H7 (cell line): ENCODE measurements around the gene TNS2. TPM values are rescaled to one million over a fixed set of nuclear protein-coding genes. Genes with fewer than 3 reads are reported as not detected.
A peak's percentile ranks its signal among the peaks of the same experiment; 100 is the strongest.

Experiments used
- DNase-seq: peaks from one replicate; pipeline ENCODE4 v3.0.0; 2012
- H3K27me3 ChIP-seq: 2 replicates; pipeline ENCODE4 v1.6.0; 2011; ENCODE audit warnings: mild to moderate bottlenecking, low read length; ENCODE audit not compliant: control insufficient read depth, insufficient read depth
- H3K36me3 ChIP-seq: replicated peaks from 2 replicates; pipeline ENCODE4 v1.5.1; 2011; ENCODE audit warnings: low read length; ENCODE audit not compliant: control insufficient read depth, insufficient read depth
- H3K4me3 ChIP-seq: 2 replicates; pipeline ENCODE4 v1.5.1; 2011; ENCODE audit warnings: low read depth, mild to moderate bottlenecking, control low read depth, low read length, moderate library complexity; ENCODE audit not compliant: insufficient read depth
- total RNA-seq: library from RNA; depleted of rRNA; stranded (reverse); fragments of >200 nt; shearing (Covaris generic); gene quantifications from 2 replicates; pipeline ENCODE4 v1.2.3, GENCODE V29; 2014

TNS2 gene
- total RNA-seq, 1 experiment from 2014 or later = 7.6 TPM

DNA sequence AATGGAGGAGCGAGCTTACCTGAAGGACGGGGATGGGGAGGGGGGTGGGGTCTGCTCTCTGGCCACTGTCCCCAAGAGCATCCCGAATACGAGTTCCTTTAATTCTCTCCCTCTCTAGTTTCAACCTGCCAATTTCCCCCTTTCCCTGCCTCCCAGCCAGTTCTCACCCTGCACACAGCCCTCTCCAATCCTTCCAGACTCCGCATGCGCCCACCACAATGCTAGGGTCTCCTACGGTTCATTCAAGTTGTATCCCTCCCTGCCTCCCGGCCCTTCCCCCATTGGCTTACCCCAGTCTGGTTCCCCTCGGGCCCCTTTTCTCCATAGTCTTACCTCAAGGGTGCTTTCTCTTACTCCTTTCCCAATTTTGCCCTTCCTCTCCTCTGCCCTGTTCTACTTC is 46.9 kb downstream of the TNS2 start:
- peak overlapping the region; percentile 81 for H3K4me3 ChIP-seq
- no peak for DNase-seq

DNA sequence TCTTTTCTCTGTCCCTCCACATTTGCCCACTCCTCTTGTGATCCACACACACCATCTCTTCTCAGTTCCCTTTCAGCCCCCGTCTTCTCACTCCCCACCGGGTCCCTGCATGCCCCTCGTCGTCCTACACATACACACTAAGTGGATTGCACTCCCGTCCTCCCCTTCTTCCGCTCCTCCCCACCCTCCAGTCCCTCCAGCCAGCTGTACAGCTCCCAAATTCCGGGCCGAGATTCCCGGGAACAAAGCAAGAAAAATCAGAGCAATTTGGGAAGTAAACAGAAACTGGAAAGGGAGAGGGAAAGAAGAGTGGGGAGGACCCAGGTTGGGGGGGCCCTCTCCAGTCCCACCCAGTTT is 47.3 kb downstream of the TNS2 start:
- peak; percentile 80 for DNase-seq
- Histone ChIP-seq H3K36me3 (no peaks in the 10 kb centered on the region), H3K27me3 (peaks cover 31% of the 10 kb centered on the region), H3K4me3 (peak overlapping the region; percentile 81)

More for the DNA sequence above, 46.9 kb downstream of the TNS2 start:
- no peaks in the 10 kb centered on the region for H3K36me3 ChIP-seq
- H3K27me3 ChIP-seq = peaks cover 31% of the 10 kb centered on the region

DNA sequence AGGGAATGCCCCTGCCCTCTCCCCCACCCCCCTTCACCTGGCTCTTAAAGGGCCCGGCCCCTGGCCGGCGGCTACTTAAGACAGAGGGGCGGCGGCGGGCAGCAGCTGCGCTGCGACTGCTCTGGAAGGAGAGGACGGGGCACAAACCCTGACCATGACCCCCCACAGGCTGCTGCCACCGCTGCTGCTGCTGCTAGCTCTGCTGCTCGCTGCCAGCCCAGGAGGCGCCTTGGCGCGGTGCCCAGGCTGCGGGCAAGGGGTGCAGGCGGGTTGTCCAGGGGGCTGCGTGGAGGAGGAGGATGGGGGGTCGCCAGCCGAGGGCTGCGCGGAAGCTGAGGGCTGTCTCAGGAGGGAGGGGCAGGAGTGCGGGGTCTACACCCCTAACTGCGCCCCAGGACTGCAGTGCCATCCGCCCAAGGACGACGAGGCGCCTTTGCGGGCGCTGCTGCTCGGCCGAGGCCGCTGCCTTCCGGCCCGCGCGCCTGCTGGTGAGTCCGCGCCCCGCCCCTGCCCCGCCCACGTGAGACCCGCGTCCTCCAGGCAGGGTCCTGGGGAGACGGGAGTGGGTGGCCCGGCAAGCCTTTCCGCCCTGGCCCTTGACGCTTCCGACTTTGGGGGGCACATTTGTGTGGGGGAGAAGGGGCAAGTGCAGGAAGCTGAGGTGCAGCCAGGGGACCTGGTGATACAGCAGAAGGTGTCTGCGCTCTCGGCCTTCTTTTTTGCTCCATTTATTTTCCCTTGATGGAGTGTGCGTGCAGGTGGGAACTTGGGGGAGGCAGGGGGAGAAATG is 47.9 kb downstream of the TNS2 start, which contains the start of gene IGFBP6:
Gene IGFBP6 (plus strand): TSS at position 104 of the 790 bp plus-strand sequence. CDS start 51 bp downstream, at position 155.
- DNase-seq = peak; percentile 84
- H3K36me3 ChIP-seq = no peaks in the 10 kb centered on the region
- peaks cover 31% of the 10 kb centered on the region for H3K27me3 ChIP-seq

GRCh38 chr12:53098354-53098981 is 48.6 kb downstream of the TNS2 start:
- Histone ChIP-seq H3K36me3 (no peaks in the 10 kb centered on the region), H3K4me3 (peak overlapping the region; percentile 81), H3K27me3 (peaks cover 29% of the 10 kb centered on the region)
- no peak for DNase-seq

More for the DNA sequence above, 47.9 kb downstream of the TNS2 start, which contains the start of gene IGFBP6:
- peak within 1 kb of the TSS; percentile 81 for H3K4me3 ChIP-seq

DNA sequence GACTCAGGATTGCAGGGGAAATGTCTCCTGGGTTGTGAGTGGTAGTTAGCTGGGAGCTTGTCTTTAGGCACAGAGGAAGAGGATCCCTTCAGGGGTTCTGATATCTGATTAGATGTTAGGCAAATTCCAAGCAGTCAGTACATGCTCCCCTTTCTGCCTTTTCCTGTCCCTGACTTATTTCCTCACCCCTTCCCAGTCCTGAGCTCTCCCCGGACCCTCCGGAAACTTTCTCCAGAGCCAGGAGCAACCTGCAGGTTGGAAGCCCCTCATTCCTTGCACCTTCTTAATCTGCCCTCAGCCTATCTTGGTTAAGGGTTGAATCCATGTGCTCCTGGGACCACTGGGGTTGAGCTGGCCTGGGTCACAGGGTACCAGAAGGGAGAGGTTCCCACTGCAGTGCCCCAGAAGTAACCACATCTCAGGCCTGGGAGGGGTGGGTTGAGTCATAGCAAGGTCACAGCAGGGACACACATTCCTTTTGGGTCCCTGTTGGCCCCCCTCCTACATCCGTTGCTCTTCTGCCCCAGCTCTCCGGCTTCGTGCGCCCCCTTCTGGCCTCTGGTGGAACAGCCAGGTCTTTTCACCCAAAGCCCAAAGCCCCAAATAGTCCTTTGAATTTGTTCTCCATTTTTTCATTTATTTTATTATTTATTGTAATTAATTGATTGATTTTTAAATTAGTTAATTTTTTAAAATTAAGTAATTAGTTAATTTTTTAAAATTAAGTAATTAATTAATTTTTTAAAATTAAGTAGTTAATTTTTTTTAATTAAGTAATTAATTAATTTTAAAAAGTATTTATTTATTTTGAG is 49.4 kb downstream of the TNS2 start:
- no peak overlapping the region; the same call in 1 of the 2 replicates for H3K4me3 ChIP-seq
- peak; percentile 92 for DNase-seq
- no peaks in the 10 kb centered on the region for H3K36me3 ChIP-seq
- H3K27me3 ChIP-seq = peaks cover 28% of the 10 kb centered on the region

- DNase-seq = peak; percentile 20
- Histone ChIP-seq H3K27me3 (peaks cover 28% of the 10 kb centered on the region), H3K4me3 (no peak overlapping the region), H3K36me3 (no peaks in the 10 kb centered on the region)
These were observed 50.7 kb downstream of the TNS2 start for GRCh38 chr12:53100466-53101151.

DNA sequence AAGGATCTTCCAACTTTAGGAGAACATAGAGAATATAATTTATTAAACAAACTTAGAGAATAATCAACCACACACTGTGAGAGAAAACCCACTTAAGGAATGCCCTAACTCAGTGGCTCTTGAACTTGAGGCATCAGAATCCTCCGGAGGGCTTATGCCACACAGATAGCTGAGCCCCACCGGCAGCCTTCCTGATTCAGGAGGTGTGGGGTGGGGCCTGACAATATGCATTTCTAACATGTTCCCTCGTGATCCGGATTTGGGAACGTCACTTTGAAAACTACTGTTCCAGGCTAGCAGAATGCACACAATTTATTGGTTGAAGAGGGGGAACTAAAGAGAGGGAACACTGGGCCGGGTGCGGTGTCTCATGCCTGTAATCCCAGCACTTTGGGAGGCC is 51.4 kb downstream of the TNS2 start:
- no peaks in the 10 kb centered on the region for H3K36me3 ChIP-seq
- no peak overlapping the region for H3K4me3 ChIP-seq
- H3K27me3 ChIP-seq = peaks cover 25% of the 10 kb centered on the region
- peak; percentile 14 for DNase-seq

DNA sequence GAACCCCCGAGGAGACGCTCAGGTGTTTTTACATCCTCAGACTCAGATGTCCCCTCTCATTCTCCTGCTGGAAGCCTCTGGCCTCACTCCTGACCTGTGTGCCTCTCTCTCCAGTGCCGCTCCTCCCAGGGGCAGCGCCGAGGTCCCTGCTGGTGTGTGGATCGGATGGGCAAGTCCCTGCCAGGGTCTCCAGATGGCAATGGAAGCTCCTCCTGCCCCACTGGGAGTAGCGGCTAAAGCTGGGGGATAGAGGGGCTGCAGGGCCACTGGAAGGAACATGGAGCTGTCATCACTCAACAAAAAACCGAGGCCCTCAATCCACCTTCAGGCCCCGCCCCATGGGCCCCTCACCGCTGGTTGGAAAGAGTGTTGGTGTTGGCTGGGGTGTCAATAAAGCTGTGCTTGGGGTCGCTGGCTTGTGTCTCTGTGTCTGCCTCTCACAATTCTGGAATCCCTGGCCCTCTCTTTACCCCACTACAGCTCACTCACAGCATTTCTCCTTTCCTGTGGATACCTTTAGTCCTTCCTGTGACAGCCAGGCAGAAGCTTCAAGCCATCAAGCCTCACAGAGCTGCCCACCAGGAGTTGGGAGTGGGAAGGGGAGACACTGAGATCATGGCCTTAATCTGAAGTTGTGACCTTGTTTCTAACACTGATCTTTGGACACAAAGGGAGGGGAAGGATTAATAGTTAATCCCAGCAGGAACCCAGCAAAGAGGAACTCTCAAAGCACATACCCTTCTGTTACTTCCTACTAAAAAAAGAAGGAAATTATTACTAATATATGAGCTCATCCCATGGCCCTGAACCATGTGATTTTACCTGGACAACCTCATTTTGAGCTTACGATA is 52.3 kb downstream of the TNS2 start:
- H3K27me3 ChIP-seq = peaks cover 17% of the 10 kb centered on the region
- no peaks in the 10 kb centered on the region for H3K36me3 ChIP-seq
- H3K4me3 ChIP-seq = no peak overlapping the region
- no peak for DNase-seq

DNA sequence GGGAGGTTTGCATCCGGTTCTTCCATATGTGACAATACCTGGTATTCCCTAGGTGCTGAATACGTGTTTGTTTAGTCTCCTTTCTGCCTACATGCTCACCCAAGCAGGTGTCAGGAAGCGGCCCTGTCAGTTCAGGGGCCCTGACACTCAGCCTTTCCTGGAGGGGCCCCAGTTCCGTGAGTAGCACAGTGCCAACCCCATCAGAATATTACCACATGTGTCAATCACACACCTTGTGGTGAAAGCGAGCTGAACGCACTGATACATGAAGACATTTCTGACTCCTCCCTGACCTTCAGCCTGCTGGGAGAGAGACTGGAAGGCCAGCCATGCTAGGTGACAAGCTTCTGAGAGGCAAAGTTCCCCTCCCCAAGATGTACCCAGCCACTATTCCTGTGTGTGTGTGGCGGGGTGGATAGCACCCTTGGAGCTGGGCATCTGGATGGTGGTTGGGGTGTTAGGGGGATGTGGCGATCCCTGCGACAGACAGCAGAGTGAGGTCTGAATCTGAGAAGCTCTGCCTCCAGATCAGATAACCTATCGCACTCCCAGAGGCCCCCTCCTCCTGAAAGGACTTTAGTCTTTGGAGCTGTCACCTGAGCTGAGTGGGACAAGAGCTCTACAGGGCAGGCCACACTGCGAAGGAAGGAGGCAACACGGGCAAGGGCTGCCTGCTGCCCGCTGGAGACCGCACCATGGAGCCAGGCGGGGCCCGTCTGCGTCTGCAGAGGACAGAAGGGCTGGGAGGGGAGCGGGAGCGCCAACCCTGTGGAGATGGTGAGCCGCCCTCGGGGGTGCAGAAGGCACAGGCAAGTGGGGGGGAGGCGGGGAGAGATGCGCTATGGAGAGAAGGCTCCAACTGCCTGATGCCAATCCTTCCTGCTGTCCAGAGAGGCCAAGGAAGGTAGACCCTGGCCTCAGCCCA is 53.3 kb downstream of the TNS2 start, which contains the start of gene SOAT2:
Gene SOAT2 (plus strand): TSS at position 604 of the 925 bp plus-strand sequence. CDS start 92 bp downstream, at position 696.
- Histone ChIP-seq H3K36me3 (no peaks in the 10 kb centered on the region), H3K4me3 (no peak within 1 kb of the TSS), H3K27me3 (peaks cover 11% of the 10 kb centered on the region)
- no peak for DNase-seq

GRCh38 chr12:53103860-53104305 is 54.0 kb downstream of the TNS2 start:
- no peak for DNase-seq
- H3K27me3 ChIP-seq = peaks cover 4% of the 10 kb centered on the region
- no peaks in the 10 kb centered on the region for H3K36me3 ChIP-seq
- H3K4me3 ChIP-seq = no peak overlapping the region

DNA sequence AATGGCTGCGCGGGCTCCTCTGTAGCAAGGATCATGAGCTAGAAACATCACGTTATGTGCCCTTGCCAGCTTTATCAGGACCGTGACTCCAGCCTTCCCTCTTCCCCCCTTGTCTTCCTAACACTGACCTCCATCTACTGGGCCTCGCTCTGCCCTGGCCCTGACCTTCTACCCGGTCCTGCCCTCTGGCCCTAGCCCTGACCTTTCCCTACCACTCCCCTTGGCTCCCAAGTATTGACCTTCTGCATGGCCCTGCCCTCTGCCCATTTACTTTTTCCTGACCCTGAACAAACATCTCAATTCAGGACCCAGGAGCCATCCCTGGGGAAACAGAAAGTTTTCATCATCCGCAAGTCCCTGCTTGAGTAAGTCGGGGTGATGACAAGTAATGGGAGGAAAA is 55.4 kb downstream of the TNS2 start:
- no peaks in the 10 kb centered on the region for H3K36me3 ChIP-seq
- no peaks in the 10 kb centered on the region; the same call in 1 of the 2 replicates for H3K27me3 ChIP-seq
- no peak overlapping the region for H3K4me3 ChIP-seq
- DNase-seq = no peak

- Histone ChIP-seq H3K36me3 (no peaks in the 10 kb centered on the region), H3K27me3 (no peaks in the 10 kb centered on the region), H3K4me3 (no peak overlapping the region)
- no peak for DNase-seq
These were observed 56.0 kb downstream of the TNS2 start for GRCh38 chr12:53105712-53106439.
